GM19467 (cell line): ENCODE measurements around the gene KLHL29.
"Not testable (repeated sequence)": the region's sequence is repeated elsewhere in the genome, so short reads cannot be mapped to it uniquely, and the experiment has no call there.

Experiments
- ATAC-seq: cut with Tn5 transposase; IDR thresholded peaks from one replicate; pipeline ENCODE4 v1.9.1; 2021; ENCODE audit warnings: mild to moderate bottlenecking, moderate library complexity; ENCODE audit not compliant: unreplicated experiment

KLHL29 gene

DNA sequence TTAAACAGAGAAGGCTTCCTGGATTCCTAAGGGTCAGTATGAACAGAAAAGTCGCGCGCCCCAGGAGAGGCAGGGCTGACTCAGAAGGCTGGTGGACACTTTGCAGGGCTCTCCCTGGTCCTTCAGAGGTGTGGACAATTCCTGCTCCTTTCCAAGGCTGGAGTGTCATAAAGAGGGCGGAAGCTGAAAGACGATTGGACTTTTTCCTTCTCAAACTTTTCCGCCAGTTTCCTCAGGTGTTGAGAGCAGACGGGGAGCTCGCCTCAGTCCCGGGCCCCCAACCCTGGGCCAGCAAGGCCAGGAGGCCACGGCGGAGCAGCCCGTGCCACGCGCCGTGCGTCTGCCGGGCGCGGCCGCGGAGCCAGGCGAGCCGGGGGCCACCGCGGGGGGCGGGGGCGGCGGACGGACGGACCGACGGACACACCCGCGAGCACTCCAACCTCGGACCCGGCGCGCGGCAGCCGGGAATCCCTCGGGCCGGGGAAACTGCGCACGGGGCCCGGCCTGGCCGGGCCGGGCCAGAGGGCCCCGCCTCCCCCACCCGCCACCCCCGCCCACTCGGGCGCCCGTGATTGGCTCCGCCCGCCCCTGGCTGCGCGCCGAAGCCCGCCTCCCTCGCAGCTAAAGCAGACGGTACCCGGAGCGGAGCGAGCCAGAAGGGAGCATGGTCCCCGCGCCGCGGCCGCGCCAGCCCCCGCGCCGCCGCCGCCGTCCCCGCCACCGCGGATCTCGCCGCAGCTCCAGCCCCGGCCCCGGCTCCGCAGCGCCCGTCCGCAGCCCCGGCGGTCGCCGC lies at the start of gene KLHL29:
TSS of gene KLHL29 (plus strand) at position 629 of the 793 bp plus-strand sequence. CDS start 177,018 bp downstream, outside the sequence.
- ATAC-seq: peak; percentile 60

GRCh38 chr2:23335550-23335949 lies 49.4 kb upstream of the KLHL29 start:
- ATAC-seq: no peak

DNA sequence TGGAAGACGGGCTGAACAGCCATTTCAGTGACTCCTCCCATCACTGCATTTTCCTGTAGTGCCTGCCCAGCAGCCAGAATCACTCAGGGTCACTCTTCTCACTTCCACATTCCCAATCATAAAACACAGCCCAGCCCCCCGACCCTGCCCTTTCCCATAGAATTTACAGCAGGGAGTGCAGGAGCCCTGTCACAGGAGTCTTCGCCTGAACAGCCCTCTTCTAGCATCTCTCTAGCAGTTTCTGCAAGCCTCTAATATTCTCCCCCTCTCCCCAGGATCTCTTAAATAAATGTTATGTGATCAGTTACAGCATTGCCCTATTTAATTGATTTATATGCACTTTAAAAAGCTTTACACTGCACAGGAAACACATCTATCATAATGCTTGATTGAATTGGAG lies 42.9 kb upstream of the KLHL29 start:
- ATAC-seq: no peak

DNA sequence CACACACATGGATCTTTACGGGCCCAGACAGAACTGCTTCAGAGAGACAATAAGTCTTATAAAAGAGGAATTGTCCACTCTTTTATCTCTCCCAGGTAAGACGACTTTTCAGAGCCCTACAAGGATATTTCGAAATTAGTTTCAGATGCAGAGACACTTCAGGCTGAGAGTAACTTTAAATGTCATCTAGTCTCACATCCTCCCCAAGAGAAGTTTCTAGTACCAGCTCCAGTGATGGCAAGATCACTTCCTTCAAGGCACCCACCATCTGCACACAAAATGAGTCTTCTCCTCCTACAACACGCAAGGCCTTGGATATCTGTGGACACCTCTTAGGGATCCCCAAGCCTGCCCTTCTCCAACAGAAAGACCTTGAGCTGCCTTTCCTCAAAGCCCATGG lies 39.0 kb upstream of the KLHL29 start:
- no peak for ATAC-seq

DNA sequence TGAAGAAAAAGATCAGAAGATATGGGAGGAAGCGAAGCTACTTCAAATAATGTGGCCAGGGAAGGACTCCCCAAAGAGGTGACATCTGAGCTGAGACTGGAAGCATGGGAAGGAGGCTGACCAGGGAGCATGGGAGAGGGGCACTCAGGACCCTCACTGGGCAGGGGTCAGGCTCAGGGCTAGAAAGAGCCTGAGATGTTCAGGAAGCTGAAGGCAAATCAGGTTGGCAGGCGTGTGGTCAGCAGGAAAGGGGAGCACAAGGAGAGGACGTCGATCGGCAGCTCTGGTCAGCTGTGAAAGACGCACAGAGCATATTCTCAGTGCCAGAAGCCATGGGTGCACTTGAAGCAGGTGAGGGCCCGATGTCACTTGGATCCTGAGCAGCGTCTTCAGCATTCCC lies 38.2 kb upstream of the KLHL29 start:
- ATAC-seq: no peak

DNA sequence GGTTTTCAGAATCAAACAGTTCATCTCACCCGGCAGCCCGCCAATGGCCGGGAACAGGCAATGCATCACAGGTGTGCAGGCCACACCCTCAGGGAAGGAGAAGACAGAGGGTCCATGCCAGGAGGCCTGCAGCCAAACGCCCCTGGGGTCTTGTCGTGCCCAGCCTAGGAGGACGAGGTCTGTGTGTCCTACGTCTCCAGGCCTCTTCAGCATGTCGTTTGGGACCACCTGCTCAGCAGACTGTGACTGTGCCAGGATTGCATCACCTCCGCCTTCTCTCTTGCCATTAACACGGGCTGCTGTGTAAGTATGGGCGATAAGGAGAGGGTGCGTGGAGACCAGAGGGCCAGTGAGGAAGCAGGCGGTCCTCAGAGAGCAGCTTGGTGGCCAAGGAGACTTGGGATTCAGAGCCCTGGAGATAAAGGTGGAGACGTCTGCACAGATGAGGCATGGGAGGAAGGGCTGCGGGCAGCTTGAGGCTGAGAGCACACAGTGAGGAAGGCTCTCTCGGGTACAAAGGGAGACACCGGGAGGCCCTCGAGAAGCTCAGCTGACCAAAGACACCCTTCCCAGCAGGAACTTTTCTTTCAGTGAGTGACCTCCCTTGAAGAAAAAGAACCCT lies 37.4 kb upstream of the KLHL29 start:
- no peak for ATAC-seq

DNA sequence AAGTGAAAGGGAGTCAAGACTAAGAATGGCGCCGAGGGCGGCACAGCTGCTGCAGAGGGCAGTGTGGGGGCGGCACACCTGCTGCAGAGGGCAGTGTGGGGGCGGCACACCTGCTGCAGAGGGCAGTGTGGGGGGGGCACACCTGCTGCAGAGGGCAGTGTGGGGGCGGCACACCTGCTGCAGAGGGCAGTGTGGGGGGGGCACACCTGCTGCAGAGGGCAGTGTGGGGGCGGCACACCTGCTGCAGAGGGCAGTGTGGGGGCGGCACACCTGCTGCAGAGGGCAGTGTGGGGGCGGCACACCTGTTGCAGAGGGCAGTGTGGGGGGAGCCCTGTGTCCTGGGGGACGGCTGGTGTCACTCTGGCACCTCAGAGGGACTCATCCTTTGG lies 36.9 kb upstream of the KLHL29 start:
- ATAC-seq: not testable (repeated sequence)

GRCh38 chr2:23349508-23349907 lies 35.5 kb upstream of the KLHL29 start:
- ATAC-seq: no peak

DNA sequence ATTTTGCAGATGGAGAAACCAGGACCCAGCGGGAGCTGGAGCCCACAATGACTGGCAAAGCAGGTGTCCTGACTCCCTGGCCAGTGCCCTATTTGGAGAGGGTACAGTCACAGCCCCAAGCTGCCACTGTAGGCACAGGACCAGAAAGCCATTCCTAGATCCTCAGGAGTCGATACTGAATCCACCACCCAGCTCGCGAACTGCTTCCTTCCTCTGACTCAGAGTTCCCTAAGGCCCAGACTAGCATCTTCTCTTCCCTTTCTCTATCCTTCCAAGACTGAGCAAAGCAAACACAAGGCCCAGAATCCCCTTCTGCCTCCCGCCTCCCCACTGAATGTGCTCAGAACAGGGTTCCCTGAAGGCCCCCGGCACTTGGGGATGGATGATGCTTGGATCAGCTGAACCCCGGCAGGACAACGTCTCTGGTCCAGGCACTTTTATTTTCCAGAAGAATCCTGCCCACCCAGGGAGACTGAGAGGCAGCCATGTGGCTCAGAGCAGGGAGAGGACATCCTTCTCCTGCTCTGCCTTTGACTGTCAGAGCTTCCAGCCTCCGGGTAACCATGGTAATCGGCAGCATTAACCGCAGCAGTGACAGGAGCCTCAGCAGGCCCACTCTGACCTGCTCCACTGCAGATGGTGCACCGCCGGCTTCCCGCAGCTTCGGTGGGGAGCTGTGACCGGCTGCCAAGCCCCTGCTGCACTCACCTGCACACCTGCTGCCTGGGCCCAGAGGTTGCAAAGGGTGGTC lies 34.8 kb upstream of the KLHL29 start:
- ATAC-seq: no peak

DNA sequence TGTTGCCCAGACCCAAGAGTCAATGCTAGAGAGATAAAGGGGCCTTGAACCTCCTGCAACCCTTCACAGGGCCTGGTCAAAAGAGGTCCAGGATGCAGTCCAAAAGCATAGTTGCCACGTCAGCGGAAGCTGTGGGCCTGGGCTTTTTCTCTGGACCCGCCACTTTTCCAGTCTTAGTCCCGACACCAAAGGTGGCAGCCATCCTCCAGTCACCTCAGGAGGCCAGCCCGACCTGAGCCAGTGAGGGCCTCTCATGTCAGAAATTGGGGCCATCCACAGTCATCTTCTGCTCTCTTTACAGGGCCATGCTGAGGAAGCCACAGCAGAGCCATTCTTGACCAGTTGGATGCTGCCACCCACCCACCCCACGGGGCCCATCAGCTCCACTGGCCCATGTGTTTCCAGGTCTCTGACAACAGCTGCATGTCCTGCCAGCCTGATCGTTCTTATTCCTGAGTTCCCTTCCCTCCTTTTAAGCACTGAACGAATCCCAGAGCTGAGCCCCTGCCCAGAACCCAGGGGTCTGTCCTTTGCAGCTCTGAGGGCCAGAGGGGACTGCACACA lies 34.1 kb upstream of the KLHL29 start:
- ATAC-seq: no peak

- ATAC-seq: peak; percentile 91
Measured at GRCh38 chr2:23351388-23352141, 33.4 kb upstream of the KLHL29 start.

DNA sequence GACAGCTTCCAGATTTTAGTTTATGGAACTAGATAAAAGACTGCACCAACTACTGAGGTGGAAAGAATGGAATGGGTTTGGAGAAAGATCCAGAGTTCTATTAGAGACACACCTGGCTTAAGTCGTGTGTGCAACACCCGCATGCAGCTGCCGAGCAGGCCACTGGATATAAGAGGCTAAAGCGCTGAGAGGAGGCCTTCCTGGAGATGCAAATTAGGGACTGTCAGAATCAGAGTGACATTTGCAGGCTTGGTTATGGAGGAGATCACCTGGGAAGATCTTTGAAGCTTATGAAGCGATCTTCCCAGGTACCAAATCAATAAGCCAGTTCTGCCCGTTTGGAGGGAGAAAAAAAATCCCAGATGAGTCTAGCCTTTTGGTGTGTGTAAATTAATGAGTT lies 30.4 kb upstream of the KLHL29 start:
- ATAC-seq: no peak

- ATAC-seq: no peak
Measured at GRCh38 chr2:23355001-23355400, 30.0 kb upstream of the KLHL29 start.

DNA sequence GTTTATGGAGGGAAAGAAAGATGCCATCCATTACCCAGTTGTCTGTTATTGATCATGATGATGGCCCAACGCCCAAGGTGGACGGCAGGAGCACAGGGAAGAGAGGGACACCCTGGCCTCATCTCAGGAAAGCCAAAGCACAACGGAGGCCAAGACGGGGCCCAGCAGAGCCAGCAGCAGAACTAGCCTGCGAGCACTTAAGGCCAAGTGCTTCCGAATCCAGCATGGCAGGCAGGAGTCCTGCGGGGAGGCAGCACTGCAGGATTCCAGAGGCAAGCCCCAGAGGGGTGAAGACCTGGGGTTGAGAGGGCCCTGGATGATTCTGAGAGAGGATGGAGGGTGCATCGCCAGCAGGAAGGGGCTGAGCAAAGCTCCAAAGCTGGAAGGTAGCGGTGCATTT lies 28.3 kb upstream of the KLHL29 start:
- ATAC-seq: no peak

- ATAC-seq: no peak
Measured at GRCh38 chr2:23359631-23360567, 25.1 kb upstream of the KLHL29 start.

DNA sequence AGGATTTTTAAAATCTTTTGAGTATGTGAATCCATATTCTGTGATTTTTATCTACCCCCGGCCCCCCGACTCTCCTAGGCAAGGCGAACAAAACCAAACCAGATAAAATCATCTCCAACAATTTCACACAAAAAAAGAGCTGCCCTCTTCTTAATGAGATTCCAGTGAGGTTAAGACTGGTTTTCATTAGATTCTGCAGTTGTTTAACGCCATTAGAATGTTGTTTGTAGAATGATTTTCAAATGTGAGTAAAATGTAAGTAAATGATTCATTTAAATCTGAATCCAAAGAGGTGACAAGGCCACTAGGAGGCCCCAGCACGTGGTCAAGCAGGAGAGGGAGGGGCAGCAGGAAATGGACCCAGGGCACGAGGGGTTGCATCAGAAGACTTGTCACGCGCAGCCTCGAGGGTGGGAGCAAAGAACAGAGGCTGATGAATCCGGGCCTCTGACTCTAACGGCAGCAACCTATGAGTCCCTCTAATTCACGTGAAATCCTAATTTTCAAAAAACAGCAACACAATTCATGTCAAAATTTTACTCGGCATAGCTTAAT lies 24.3 kb upstream of the KLHL29 start:
- no peak for ATAC-seq

- no peak for ATAC-seq
Measured at GRCh38 chr2:23361152-23361551, 23.8 kb upstream of the KLHL29 start.

- no peak for ATAC-seq
Measured at GRCh38 chr2:23363268-23363667, 21.7 kb upstream of the KLHL29 start.

DNA sequence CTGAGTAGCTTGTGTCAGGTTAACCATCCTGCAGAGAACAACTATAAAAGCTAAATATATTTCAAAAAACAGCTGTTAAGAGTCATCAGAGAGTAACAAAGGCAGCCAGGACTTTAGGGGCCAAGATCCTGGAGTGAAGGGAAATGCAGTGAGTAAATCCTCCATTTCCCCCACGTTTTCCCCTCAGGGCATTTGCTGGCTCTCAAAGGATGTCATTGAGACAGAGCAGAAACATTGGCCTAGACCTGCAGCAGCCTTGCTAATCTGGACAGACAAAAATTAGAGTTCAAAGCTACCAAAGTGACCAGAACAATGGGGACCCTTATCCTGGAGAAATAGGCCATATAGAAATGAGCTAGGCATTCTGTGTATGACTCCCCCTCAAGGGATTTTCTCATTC lies 21.1 kb upstream of the KLHL29 start:
- no peak for ATAC-seq
